Adrenal gland (tissue), 12 donors: ENCODE measurements around the gene RIMKLB. TPM values are rescaled to one million over a fixed set of nuclear protein-coding genes. Genes with fewer than 3 reads are reported as not detected.

Experiments used
- DNase-seq, 7 donors: peaks; one replicate each; pipeline ENCODE4 v3.0.0-alpha.2; 2019 to 2020
- H3K27ac ChIP-seq, 5 donors: fragments of 200-600 bp; sonication (generic) in 4 of 5; 1 replicate in 3 of 5; 2 replicates in 2 of 5; pipeline versions ENCODE4 v1.5.1 to v1.8.0; 2016 to 2020; ENCODE audit warnings: mild to moderate bottlenecking in 1 of 5
- H3K27me3 ChIP-seq: fragments of 200-600 bp; 2 replicates; pipeline ENCODE4 v1.8.0; 2021
- H3K36me3 ChIP-seq, 2 donors: fragments of 200-600 bp; replicated peaks in 1 of 2; 1 replicate in 1 of 2; 2 replicates in 1 of 2; pipeline versions ENCODE4 v1.5.1 to v1.8.0; 2018 to 2022
- H3K4me1 ChIP-seq, 2 donors: fragments of 200-600 bp; replicated peaks in 1 of 2; 1 replicate in 1 of 2; 2 replicates in 1 of 2; pipeline versions ENCODE4 v1.5.1 to v1.8.0; 2018 to 2021
- H3K4me3 ChIP-seq, 4 donors: fragments of 200-600 bp; sonication (generic) in 3 of 4; one replicate each; pipeline ENCODE4 v1.5.1; 2016 to 2018
- H3K9me3 ChIP-seq, 3 donors: fragments of 200-600 bp; sonication (generic) in 1 of 3; replicated peaks in 1 of 3; 1 replicate in 2 of 3; 2 replicates in 1 of 3; pipeline versions ENCODE4 v1.5.1 to v1.8.0; 2016 to 2021
- CTCF ChIP-seq, 6 experiments: fragments of 450-650 bp in 4 of 6; fragments of 200-600 bp in 2 of 6; sonication (generic) in 1 of 6; IDR thresholded peaks; 1 replicate in 5 of 6; 2 replicates in 1 of 6; pipeline versions ENCODE4 v1.5.1 to v1.8.0; 2016 to 2021; ENCODE audit warnings: antibody characterized with exemption in 6 of 6, mild to moderate bottlenecking in 2 of 6, moderate library complexity in 1 of 6
- POLR2A ChIP-seq, 2 donors: fragments of 450-650 bp; IDR thresholded peaks; one replicate each; pipeline ENCODE4 v1.6.1; 2017; ENCODE audit warnings: antibody characterized with exemption in 2 of 2, mild to moderate bottlenecking in 2 of 2, moderate library complexity in 1 of 2
- WGBS, 4 donors: extraction: QIAGEN DNeasy Blood & Tissue Kit in 2 of 4; methylation state at CpG; one replicate each; pipeline versions ENCODE4 v1.1.5 to v1.1.7; 2013 to 2017; 5-methylcytosine and 5-hydroxymethylcytosine counted together
- intact Hi-C, 2 donors: fragments of 100-400 bp; cut with DNase I; formaldehyde crosslinking; loops; one replicate each; pipeline versions ENCODE4 v1.14.1 to v1.15.0; 2022 to 2023
- polyA plus RNA-seq, 3 donors: library from polyadenylated mRNA; stranded (reverse); fragments of 200-250 nt in 2 of 3; fragments of 350-450 nt in 1 of 3; fragmentation: Illumina TruSeq in 1 of 3; extraction: RNeasy Lipid Tissue Mini Kit (QIAGEN cat#74804) in 1 of 3; gene quantifications; one replicate each; pipeline ENCODE4 v1.2.3, GENCODE V29; 2013 to 2014
- total RNA-seq, 9 donors: library from RNA; depleted of rRNA in 4 of 9; stranded (reverse); fragments of >200 nt in 4 of 9; fragments of 120-200 nt in 1 of 9; fragmentation: NEBNext Ultra II Directional in 1 of 9; extraction: Animal tissue kit (Norgen Biotek cat#: 25700) in 1 of 9; gene quantifications; one replicate each; pipeline versions ENCODE4 v1.1.0 to v1.2.4, GENCODE V29; 2013 to 2023
- donor health status: healthy with polysubstance abuse.
- donor health status: Bipolar disorder and iron deficiency.
- donor health status: DM: yes; HTN: yes; CAD: no.
- donor health status: DM: no; HTN: no; CAD: no.
- donor health status: DM: no; HTN: no; CAD: no.
- donor health status: DM: yes; HTN: yes; CAD: no.

Gene RIMKLB
- total and polyA plus RNA-seq, 12 donors: 10.0 to 225 (median 22.1) TPM

- TF ChIP-seq CTCF (IDR thresholded peaks at IDR 0.05) (no peak), POLR2A (IDR thresholded peaks at IDR 0.05) (no peak)
- H3K27ac ChIP-seq: no peak overlapping the region
- DNase-seq: no peak
- no peaks in the 10 kb centered on the region for H3K9me3 ChIP-seq
- no peaks in the 10 kb centered on the region for H3K36me3 ChIP-seq
- no peaks in the 10 kb centered on the region for H3K4me1 ChIP-seq
- H3K27me3 ChIP-seq: no peaks in the 10 kb centered on the region
- WGBS, 4 donors: 72 to 78% (median 76%) methylated on average over 5 of the region's 5 CpGs
- intact Hi-C loops: loop anchor here in 1 of 2 donors (5.0 kb wide), 1 partner anchor 147 kb away; no protein-coding TSS in a partner anchor
- no peak overlapping the region for H3K4me3 ChIP-seq
These were observed 131.3 kb downstream of the RIMKLB start for GRCh38 chr12:8829125-8829518.

- no peak for TF ChIP-seq POLR2A (IDR thresholded peaks at IDR 0.05)
- TF ChIP-seq CTCF (IDR thresholded peaks at IDR 0.05): no peak
- intact Hi-C loops: loop anchor here in 1 of 2 donors (5.0 kb wide), 1 partner anchor 147 kb away; no protein-coding TSS in a partner anchor
- Histone ChIP-seq H3K27ac (no peak overlapping the region), H3K36me3 (no peaks in the 10 kb centered on the region), H3K4me1 (no peaks in the 10 kb centered on the region), H3K9me3 (no peaks in the 10 kb centered on the region), H3K4me3 (no peak overlapping the region), H3K27me3 (no peaks in the 10 kb centered on the region)
- WGBS, 4 donors: 91 to 93% (median 92%) methylated on average over 7 of the region's 7 CpGs
- DNase-seq: no peak
These were observed 131.8 kb downstream of the RIMKLB start for GRCh38 chr12:8829621-8830020.

GRCh38 chr12:8831116-8831515, 133.3 kb downstream of the RIMKLB start:
- WGBS, 4 donors: 87 to 93% (median 90%) methylated on average over 9 of the region's 9 CpGs
- Histone ChIP-seq H3K27me3 (no peaks in the 10 kb centered on the region), H3K36me3 (no peaks in the 10 kb centered on the region), H3K4me3 (no peak overlapping the region), H3K27ac (no peak overlapping the region), H3K4me1 (no peaks in the 10 kb centered on the region), H3K9me3 (no peaks in the 10 kb centered on the region)
- intact Hi-C loops: no loop called here
- DNase-seq: no peak
- TF ChIP-seq CTCF (IDR thresholded peaks at IDR 0.05): no peak

GRCh38 chr12:8832500-8832899, 134.7 kb downstream of the RIMKLB start:
- Histone ChIP-seq H3K27me3 (no peaks in the 10 kb centered on the region), H3K9me3 (no peaks in the 10 kb centered on the region), H3K36me3 (no peaks in the 10 kb centered on the region), H3K4me1 (no peaks in the 10 kb centered on the region), H3K27ac (no peak overlapping the region), H3K4me3 (no peak overlapping the region)
- WGBS, 4 donors: 85 to 88% (median 86%) methylated on average over 6 of the region's 6 CpGs
- intact Hi-C loops: no loop called here
- no peak for DNase-seq
- no peak for TF ChIP-seq POLR2A (IDR thresholded peaks at IDR 0.05)
- no peak for TF ChIP-seq CTCF (IDR thresholded peaks at IDR 0.05)

Other genes starting within 250 kb of the RIMKLB start
- gene CLEC6A, start 242.0 kb upstream of the RIMKLB start, total RNA-seq: under 1 TPM in 1 of 9 donors, not detected in 8; 0.06 TPM
- gene CLEC6A, start 242.0 kb upstream of the RIMKLB start, polyA plus RNA-seq: not detected
- under 1 TPM in 3 of 9 donors, not detected in 6; 0.11 to 0.47 (median 0.16) TPM for gene CLEC4D, start 184.5 kb upstream of the RIMKLB start, total RNA-seq
- gene CLEC4D, start 184.5 kb upstream of the RIMKLB start, polyA plus RNA-seq: under 1 TPM in 1 of 3 donors, not detected in 2; 0.22 TPM
- 1 to 10 TPM in 6 of 9 donors, under 1 TPM in 3; 0.30 to 6.4 (median 1.3) TPM for gene CLEC4E, start 157.1 kb upstream of the RIMKLB start, total RNA-seq
- gene CLEC4E, start 157.1 kb upstream of the RIMKLB start, polyA plus RNA-seq: 1 to 10 TPM; 1.5 to 6.1 (median 1.8) TPM
- not detected for gene AICDA, start 85.1 kb upstream of the RIMKLB start, total RNA-seq
- gene AICDA, start 85.1 kb upstream of the RIMKLB start, polyA plus RNA-seq: not detected
- gene MFAP5, start 35.2 kb upstream of the RIMKLB start, total RNA-seq: 10 to 100 TPM in 6 of 9 donors, 1 to 10 TPM in 2, under 1 TPM in 1; 0.68 to 39.3 (median 11.8) TPM
- gene MFAP5, start 35.2 kb upstream of the RIMKLB start, polyA plus RNA-seq: 10 to 100 TPM; 16.5 to 65.3 (median 22.8) TPM
- 1 to 10 TPM in 1 of 9 donors, under 1 TPM in 1, not detected in 7; 0.15 to 1.4 TPM for gene A2ML1, start 124.6 kb downstream of the RIMKLB start, total RNA-seq
- under 1 TPM in 2 of 3 donors, not detected in 1; 0.08 to 0.13 TPM for gene A2ML1, start 124.6 kb downstream of the RIMKLB start, polyA plus RNA-seq
- gene PHC1, start 216.5 kb downstream of the RIMKLB start, total RNA-seq: 10 to 100 TPM; 10.9 to 47.7 (median 26.4) TPM
- 10 to 100 TPM; 14.8 to 68.3 (median 43.1) TPM for gene PHC1, start 216.5 kb downstream of the RIMKLB start, polyA plus RNA-seq